HCT116 (cell line): ENCODE data around the gene MCC. TPM values are rescaled to one million over a fixed set of nuclear protein-coding genes. Genes with fewer than 3 reads are reported as not detected.

Experiments used
- ATAC-seq: fragments of 200-7000 bp; cut with Tn5 transposase; 2 replicates; pipeline ENCODE4 v1.9.1; 2020; ENCODE audit warnings: mild to moderate bottlenecking, moderate library complexity
- BruUV-seq: library from RNA; stranded (reverse); fragments of 400-500 nt; replicated peaks from 2 replicates; lab custom pipeline; 2021; lab: Mats Ljungman, UMichigan
- CTCF ChIA-PET: fragments of 300-600 bp; sonication (Branson Sonifier 250); formaldehyde crosslinking; loops from one replicate; lab custom pipeline; 2021; ENCODE audit warnings: antibody characterized with exemption; lab: Charles Lee
- POLR2A ChIA-PET: fragments of 300-600, 350-600 bp; sonication (Branson Sonifier 250); formaldehyde crosslinking; loops from one replicate; lab custom pipeline; 2021; ENCODE audit warnings: antibody characterized with exemption; lab: Charles Lee
- RAD21 ChIA-PET, 2 experiments: fragments of 300-600 bp; sonication (Branson Sonifier 250); formaldehyde crosslinking; loops; one replicate each; lab custom pipeline; 2023; ENCODE audit warnings: low total read pairs in 2 of 2; ENCODE audit not compliant: uncharacterized antibody in 2 of 2, unreplicated experiment in 2 of 2, low non-redundant PET in 1 of 2; lab: Charles Lee
- DNase-seq: peaks from one replicate; pipeline ENCODE4 v3.0.0-alpha.2; 2010; ENCODE audit warnings: low read depth, low spot score
- H2AFZ ChIP-seq: fragments of 200-600 bp; shearing (Covaris generic), sonication (generic); 2 replicates; pipeline ENCODE4 v1.6.1; 2017; ENCODE audit warnings: low read depth, mixed run types, mixed read lengths, antibody characterized with exemption, low read length; ENCODE audit not compliant: poor library complexity, severe bottlenecking
- H3K27ac ChIP-seq: 2 replicates; pipeline ENCODE4 v1.5.1; 2012; ENCODE audit warnings: low read depth, low read length
- H3K27me3 ChIP-seq: fragments of 200-600 bp; sonication (generic); 2 replicates; pipeline ENCODE4 v1.6.1; 2016; ENCODE audit warnings: mixed run types, low read length, mixed read lengths; ENCODE audit not compliant: insufficient read depth
- H3K36me3 ChIP-seq, 2 experiments: fragments of 200-500 bp in 1 of 2; fragments of 200-600 bp in 1 of 2; sonication (Bioruptor generic) in 1 of 2; sonication (generic) in 1 of 2; 2 replicates each; pipeline versions ENCODE4 v1.5.1 to v1.6.1; 2014 to 2016; ENCODE audit warnings: low read length in 2 of 2, inconsistent platforms in 1 of 2, mixed read lengths in 1 of 2, mixed run types in 1 of 2; ENCODE audit not compliant: insufficient read depth in 2 of 2, control insufficient read depth in 1 of 2
- H3K4me1 ChIP-seq, 2 experiments: fragments of 200-600 bp in 1 of 2; sonication (generic) in 1 of 2; 2 replicates each; pipeline versions ENCODE4 v1.5.1 to v1.6.1; 2012 to 2017; ENCODE audit warnings: low read length in 2 of 2, inconsistent platforms in 1 of 2, mild to moderate bottlenecking in 1 of 2, mixed read lengths in 1 of 2, mixed run types in 1 of 2, moderate library complexity in 1 of 2; ENCODE audit not compliant: insufficient read depth in 2 of 2, control insufficient read depth in 1 of 2
- H3K4me2 ChIP-seq: fragments of 200-600 bp; sonication (generic); 2 replicates; pipeline ENCODE4 v1.6.1; 2017; ENCODE audit warnings: mixed run types, low read length, mixed read lengths
- H3K4me3 ChIP-seq, 2 experiments: fragments of 200-600 bp in 1 of 2; sonication (generic) in 1 of 2; replicated peaks in 1 of 2; 2 replicates each; pipeline ENCODE4 v1.5.1; 2011 to 2016; ENCODE audit warnings: low read length in 2 of 2, control low read depth in 1 of 2, low read depth in 1 of 2, mild to moderate bottlenecking in 1 of 2, mixed read lengths in 1 of 2, mixed run types in 1 of 2
- H3K79me2 ChIP-seq: fragments of 200-600 bp; sonication (generic); 2 replicates; pipeline ENCODE4 v1.6.1; 2017; ENCODE audit warnings: mild to moderate bottlenecking, mixed run types, low read length, moderate library complexity, mixed read lengths; ENCODE audit not compliant: insufficient read depth
- H3K9ac ChIP-seq: fragments of 200-600 bp; sonication (generic); 2 replicates; pipeline ENCODE4 v1.6.1; 2016; ENCODE audit warnings: low read length, mixed read lengths
- H3K9me2 ChIP-seq: fragments of 200-600 bp; sonication (generic), shearing (Covaris generic); 2 replicates; pipeline ENCODE4 v1.6.1; 2017; ENCODE audit warnings: mixed run types, mild to moderate bottlenecking, moderate library complexity; ENCODE audit not compliant: insufficient read depth
- H3K9me3 ChIP-seq, 2 experiments: fragments of 200-500 bp in 1 of 2; fragments of 200-600 bp in 1 of 2; sonication (Bioruptor generic) in 1 of 2; sonication (generic) in 1 of 2; 2 replicates each; pipeline ENCODE4 v1.6.1; 2014 to 2017; ENCODE audit warnings: low read length in 2 of 2, mixed read lengths in 2 of 2, inconsistent platforms in 1 of 2, low read depth in 1 of 2, mild to moderate bottlenecking in 1 of 2, mixed run types in 1 of 2, moderate library complexity in 1 of 2; ENCODE audit not compliant: control insufficient read depth in 1 of 2, insufficient read depth in 1 of 2
- H4K20me1 ChIP-seq: fragments of 200-600 bp; sonication (generic), shearing (Covaris generic); 2 replicates; pipeline ENCODE4 v1.6.1; 2017; ENCODE audit warnings: mixed run types, mild to moderate bottlenecking, moderate library complexity; ENCODE audit not compliant: insufficient read depth
- CEBPB ChIP-seq: IDR thresholded peaks from 2 replicates; pipeline ENCODE4 v1.6.1; 2012; ENCODE audit warnings: low read depth
- EGR1 ChIP-seq: IDR thresholded peaks from 2 replicates; pipeline ENCODE4 v1.6.1; 2012; ENCODE audit warnings: low read depth
- FOSL1 ChIP-seq: IDR thresholded peaks from 2 replicates; pipeline ENCODE4 v1.6.1; 2012; ENCODE audit warnings: low read depth
- JUND ChIP-seq: IDR thresholded peaks from 2 replicates; pipeline ENCODE4 v1.6.1; 2012
- POLR2A ChIP-seq: IDR thresholded peaks from 2 replicates; pipeline ENCODE4 v1.7.0; 2011; ENCODE audit warnings: borderline replicate concordance; ENCODE audit not compliant: insufficient read depth, insufficient read length; ENCODE audit errors: extremely low read depth
- RAD21 ChIP-seq: IDR thresholded peaks from 2 replicates; pipeline ENCODE4 v1.6.1; 2012; ENCODE audit warnings: low read depth, mild to moderate bottlenecking
- SP1 ChIP-seq: IDR thresholded peaks from 2 replicates; pipeline ENCODE4 v1.6.1; 2012; ENCODE audit warnings: low read depth
- SRF ChIP-seq: IDR thresholded peaks from 2 replicates; pipeline ENCODE4 v1.6.1; 2012; ENCODE audit warnings: low read depth
- YY1 ChIP-seq: IDR thresholded peaks from 2 replicates; pipeline ENCODE4 v1.6.1; 2011; ENCODE audit warnings: low read length, low read depth, moderate library complexity, mild to moderate bottlenecking; ENCODE audit not compliant: insufficient replicate concordance; ENCODE audit errors: extremely low read depth
- ZFX ChIP-seq: fragments of 450-650 bp; IDR thresholded peaks from 2 replicates; pipeline ENCODE4 v1.6.1; 2017
- intact Hi-C: fragments of 100-400 bp; cut with micrococcal nuclease; formaldehyde crosslinking; loops from 2 replicates; pipeline ENCODE4 v1.10.0; 2022
- total RNA-seq: library from RNA; stranded (reverse); gene quantifications from one replicate; pipeline ENCODE4 v1.2.1, GENCODE V29; 2021; ENCODE audit not compliant: unreplicated experiment
- TF ChIP-seq, protein P1 (sequence below): IDR thresholded peaks from 2 replicates; pipeline ENCODE4 v1.6.1; 2012; ENCODE audit warnings: low read depth
- TF ChIP-seq, protein P2 (sequence below), 3 experiments: fragments of 200-600 bp in 1 of 3; sonication (generic) in 1 of 3; IDR thresholded peaks in 2 of 3; conservative IDR thresholded peaks in 1 of 3; 2 replicates each; pipeline ENCODE4 v1.5.1; 2012 to 2017; ENCODE audit warnings: low read depth in 2 of 3, low read length in 2 of 3, antibody characterized with exemption in 1 of 3, borderline replicate concordance in 1 of 3, control low read depth in 1 of 3, mild to moderate bottlenecking in 1 of 3, mixed read lengths in 1 of 3, mixed run types in 1 of 3, moderate library complexity in 1 of 3; ENCODE audit not compliant: insufficient read depth in 1 of 3
- TF ChIP-seq, protein P3 (sequence below): IDR thresholded peaks from 2 replicates; pipeline ENCODE4 v1.6.1; 2012
- TF ChIP-seq, protein P4 (sequence below): IDR thresholded peaks from 2 replicates; pipeline ENCODE4 v1.6.1; 2011; ENCODE audit warnings: mild to moderate bottlenecking, low read length, moderate library complexity; ENCODE audit not compliant: insufficient replicate concordance; ENCODE audit errors: extremely low read depth

Gene MCC
- total RNA-seq, 1 experiment from 2014 or later = 20.1 TPM

DNA sequence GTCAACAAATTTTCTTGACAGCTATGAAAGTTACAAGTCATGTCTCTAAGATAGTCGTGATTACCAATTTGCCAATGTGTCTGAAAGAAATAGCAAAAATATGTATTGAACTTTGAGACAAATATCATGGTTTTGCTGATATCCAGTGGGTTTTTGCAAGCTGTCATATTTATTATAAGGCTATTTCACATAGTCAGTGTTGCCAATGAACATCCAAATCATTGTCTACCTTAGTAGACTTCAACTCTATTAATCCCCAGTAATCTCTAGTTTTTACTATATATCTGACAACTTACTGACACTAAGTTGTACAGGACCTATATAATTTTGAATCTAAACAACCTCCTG, 256.6 kb downstream of the MCC start:
- no peaks in the 10 kb centered on the region for H3K9me2 ChIP-seq
- H3K79me2 ChIP-seq = no peaks in the 10 kb centered on the region
- intact Hi-C loops = no loop called here
- TF ChIP-seq SRF (no peak), EGR1 (no peak), SP1 (no peak), CEBPB (no peak), FOSL1 (no peak), POLR2A (no peak), YY1 (no peak), ZFX (no peak), RAD21 (no peak), JUND (no peak)
- TF ChIP-seq, protein P1, sequence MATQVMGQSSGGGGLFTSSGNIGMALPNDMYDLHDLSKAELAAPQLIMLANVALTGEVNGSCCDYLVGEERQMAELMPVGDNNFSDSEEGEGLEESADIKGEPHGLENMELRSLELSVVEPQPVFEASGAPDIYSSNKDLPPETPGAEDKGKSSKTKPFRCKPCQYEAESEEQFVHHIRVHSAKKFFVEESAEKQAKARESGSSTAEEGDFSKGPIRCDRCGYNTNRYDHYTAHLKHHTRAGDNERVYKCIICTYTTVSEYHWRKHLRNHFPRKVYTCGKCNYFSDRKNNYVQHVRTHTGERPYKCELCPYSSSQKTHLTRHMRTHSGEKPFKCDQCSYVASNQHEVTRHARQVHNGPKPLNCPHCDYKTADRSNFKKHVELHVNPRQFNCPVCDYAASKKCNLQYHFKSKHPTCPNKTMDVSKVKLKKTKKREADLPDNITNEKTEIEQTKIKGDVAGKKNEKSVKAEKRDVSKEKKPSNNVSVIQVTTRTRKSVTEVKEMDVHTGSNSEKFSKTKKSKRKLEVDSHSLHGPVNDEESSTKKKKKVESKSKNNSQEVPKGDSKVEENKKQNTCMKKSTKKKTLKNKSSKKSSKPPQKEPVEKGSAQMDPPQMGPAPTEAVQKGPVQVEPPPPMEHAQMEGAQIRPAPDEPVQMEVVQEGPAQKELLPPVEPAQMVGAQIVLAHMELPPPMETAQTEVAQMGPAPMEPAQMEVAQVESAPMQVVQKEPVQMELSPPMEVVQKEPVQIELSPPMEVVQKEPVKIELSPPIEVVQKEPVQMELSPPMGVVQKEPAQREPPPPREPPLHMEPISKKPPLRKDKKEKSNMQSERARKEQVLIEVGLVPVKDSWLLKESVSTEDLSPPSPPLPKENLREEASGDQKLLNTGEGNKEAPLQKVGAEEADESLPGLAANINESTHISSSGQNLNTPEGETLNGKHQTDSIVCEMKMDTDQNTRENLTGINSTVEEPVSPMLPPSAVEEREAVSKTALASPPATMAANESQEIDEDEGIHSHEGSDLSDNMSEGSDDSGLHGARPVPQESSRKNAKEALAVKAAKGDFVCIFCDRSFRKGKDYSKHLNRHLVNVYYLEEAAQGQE = no peak
- TF ChIP-seq, protein P2, sequence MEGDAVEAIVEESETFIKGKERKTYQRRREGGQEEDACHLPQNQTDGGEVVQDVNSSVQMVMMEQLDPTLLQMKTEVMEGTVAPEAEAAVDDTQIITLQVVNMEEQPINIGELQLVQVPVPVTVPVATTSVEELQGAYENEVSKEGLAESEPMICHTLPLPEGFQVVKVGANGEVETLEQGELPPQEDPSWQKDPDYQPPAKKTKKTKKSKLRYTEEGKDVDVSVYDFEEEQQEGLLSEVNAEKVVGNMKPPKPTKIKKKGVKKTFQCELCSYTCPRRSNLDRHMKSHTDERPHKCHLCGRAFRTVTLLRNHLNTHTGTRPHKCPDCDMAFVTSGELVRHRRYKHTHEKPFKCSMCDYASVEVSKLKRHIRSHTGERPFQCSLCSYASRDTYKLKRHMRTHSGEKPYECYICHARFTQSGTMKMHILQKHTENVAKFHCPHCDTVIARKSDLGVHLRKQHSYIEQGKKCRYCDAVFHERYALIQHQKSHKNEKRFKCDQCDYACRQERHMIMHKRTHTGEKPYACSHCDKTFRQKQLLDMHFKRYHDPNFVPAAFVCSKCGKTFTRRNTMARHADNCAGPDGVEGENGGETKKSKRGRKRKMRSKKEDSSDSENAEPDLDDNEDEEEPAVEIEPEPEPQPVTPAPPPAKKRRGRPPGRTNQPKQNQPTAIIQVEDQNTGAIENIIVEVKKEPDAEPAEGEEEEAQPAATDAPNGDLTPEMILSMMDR (IDR thresholded peaks at IDR 0.05 in 2 of 3, conservative IDR thresholded peaks at IDR 0.05 in 1 of 3; ENCODE audit: borderline replicate concordance in 1 of 3, insufficient read depth in 1 of 3, low read depth in 2 of 3, low read length in 2 of 3) = no peak
- TF ChIP-seq, protein P3, sequence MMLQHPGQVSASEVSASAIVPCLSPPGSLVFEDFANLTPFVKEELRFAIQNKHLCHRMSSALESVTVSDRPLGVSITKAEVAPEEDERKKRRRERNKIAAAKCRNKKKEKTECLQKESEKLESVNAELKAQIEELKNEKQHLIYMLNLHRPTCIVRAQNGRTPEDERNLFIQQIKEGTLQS = no peak
- TF ChIP-seq, protein P4, sequence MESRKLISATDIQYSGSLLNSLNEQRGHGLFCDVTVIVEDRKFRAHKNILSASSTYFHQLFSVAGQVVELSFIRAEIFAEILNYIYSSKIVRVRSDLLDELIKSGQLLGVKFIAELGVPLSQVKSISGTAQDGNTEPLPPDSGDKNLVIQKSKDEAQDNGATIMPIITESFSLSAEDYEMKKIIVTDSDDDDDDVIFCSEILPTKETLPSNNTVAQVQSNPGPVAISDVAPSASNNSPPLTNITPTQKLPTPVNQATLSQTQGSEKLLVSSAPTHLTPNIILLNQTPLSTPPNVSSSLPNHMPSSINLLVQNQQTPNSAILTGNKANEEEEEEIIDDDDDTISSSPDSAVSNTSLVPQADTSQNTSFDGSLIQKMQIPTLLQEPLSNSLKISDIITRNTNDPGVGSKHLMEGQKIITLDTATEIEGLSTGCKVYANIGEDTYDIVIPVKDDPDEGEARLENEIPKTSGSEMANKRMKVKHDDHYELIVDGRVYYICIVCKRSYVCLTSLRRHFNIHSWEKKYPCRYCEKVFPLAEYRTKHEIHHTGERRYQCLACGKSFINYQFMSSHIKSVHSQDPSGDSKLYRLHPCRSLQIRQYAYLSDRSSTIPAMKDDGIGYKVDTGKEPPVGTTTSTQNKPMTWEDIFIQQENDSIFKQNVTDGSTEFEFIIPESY = no peak
- no peaks in the 10 kb centered on the region for H3K27me3 ChIP-seq
- H2AFZ ChIP-seq = no peak overlapping the region
- H3K36me3 ChIP-seq = no peaks in the 10 kb centered on the region
- CTCF ChIA-PET = no interaction called here
- ATAC-seq (no peak), DNase-seq (no peak)
- H3K9me3 ChIP-seq = no peaks in the 10 kb centered on the region
- RAD21 ChIA-PET = no interaction called here
- POLR2A ChIA-PET = no interaction called here
- peaks cover 32 to 53% of the 10 kb centered on the region in 2 experiments for H3K4me1 ChIP-seq
- no peak overlapping the region for H3K27ac ChIP-seq
- H3K4me3 ChIP-seq = no peak overlapping the region
- no TSS peak for BruUV-seq
- H3K9ac ChIP-seq = no peak overlapping the region
- peak overlapping the region; percentile 40 for H3K4me2 ChIP-seq
- H4K20me1 ChIP-seq = no peaks in the 10 kb centered on the region
